ENCODE results near the gene RECQL5. TPM values are rescaled to one million over a fixed set of nuclear protein-coding genes. Genes with fewer than 3 reads are reported as not detected.

RECQL5 gene
- total RNA-seq, 4 donors from 2014 or later, result 26.3 to 85.0 (median 44.1) TPM

DNA sequence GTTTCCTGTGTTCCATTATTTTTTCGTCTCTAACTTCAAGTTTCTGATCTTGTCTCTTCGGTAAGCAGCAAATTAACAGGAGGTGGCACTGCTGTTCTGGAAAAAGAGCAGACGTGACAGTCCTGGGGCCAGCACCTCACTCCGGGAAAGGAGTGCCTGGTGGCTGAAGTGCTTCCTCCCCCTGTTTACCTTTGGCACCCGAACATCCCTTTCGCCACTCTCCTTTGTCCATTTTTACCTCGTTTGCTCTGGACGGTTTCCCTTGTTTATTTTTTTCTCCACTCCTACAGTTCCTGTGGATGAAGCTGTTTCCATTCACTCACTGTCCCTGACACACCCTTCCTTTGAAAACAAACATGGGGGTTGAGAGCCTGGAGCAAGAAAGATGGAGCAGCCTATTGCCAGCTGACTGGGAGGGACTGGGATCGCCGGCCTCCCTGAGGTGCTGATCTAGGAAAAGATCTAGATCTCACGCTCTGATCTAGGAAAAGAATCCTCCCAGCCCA lies 12.8 kb upstream of the RECQL5 start:
- H3K36me3 ChIP-seq, result peaks cover 0 to 15% (median 0%) of the 10 kb centered on the region in 3 donors
- TF ChIP-seq, protein P1, sequence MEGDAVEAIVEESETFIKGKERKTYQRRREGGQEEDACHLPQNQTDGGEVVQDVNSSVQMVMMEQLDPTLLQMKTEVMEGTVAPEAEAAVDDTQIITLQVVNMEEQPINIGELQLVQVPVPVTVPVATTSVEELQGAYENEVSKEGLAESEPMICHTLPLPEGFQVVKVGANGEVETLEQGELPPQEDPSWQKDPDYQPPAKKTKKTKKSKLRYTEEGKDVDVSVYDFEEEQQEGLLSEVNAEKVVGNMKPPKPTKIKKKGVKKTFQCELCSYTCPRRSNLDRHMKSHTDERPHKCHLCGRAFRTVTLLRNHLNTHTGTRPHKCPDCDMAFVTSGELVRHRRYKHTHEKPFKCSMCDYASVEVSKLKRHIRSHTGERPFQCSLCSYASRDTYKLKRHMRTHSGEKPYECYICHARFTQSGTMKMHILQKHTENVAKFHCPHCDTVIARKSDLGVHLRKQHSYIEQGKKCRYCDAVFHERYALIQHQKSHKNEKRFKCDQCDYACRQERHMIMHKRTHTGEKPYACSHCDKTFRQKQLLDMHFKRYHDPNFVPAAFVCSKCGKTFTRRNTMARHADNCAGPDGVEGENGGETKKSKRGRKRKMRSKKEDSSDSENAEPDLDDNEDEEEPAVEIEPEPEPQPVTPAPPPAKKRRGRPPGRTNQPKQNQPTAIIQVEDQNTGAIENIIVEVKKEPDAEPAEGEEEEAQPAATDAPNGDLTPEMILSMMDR (IDR thresholded peaks at IDR 0.05), result peak in 4 of 6 experiments; percentile 20 to 83 (median 75)
- no peak for TF ChIP-seq POLR2A (IDR thresholded peaks at IDR 0.05)
- peak overlapping the region in 2 of 4 donors; percentile 58 to 65 for H3K27ac ChIP-seq
- no peak overlapping the region for H3K4me3 ChIP-seq
- H3K9me3 ChIP-seq, result no peaks in the 10 kb centered on the region
- H3K27me3 ChIP-seq, result no peaks in the 10 kb centered on the region
- DNase-seq, result peak in 1 of 3 donors; percentile 74
- H3K4me1 ChIP-seq, result peaks cover 0 to 20% (median 0%) of the 10 kb centered on the region in 4 donors

DNA sequence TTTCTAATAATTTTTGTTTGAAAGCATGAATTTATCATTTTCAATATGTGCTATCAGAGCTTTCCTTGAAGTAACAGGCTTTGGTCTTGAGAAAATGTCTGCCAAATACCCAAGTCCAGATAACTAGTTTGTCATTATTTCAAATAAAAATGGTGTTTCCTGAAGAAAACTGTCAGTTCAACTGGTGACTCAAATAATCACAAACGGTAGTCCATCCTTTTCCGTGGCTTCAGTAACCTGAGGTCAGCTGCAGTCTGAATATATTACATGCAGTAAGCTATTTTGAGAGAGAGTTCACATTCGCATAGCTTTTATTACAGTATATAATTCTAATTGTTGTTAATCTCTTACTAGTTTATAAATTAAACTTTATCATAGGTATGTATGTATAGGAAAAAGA lies 9.5 kb upstream of the RECQL5 start:
- Histone ChIP-seq H3K36me3 (peaks cover 0 to 43% (median 0%) of the 10 kb centered on the region in 3 donors), H3K4me3 (no peak overlapping the region)
- no peak for DNase-seq

DNA sequence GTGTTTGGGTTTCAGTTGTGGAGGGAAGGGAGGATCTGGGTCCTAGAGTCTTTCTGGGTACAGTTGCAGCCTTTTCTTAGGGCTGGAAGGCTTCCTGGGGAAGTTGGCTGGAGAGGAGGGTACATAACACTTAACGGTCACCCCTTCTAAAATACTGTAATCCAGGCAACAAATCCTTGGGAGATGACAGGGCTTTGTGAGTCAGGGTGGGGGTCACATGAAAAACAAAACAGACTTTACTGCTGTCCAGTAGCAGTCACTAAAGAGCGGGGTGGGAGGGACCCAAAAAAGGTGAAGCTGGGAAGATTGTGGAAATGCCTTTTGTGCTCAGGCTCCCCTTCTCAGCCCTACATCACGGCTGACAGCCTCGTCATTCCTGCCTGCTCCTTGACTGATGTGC lies 6.5 kb upstream of the RECQL5 start:
- Histone ChIP-seq H3K4me1 (peaks cover 0 to 14% (median 0%) of the 10 kb centered on the region in 4 donors), H3K4me3 (no peak overlapping the region), H3K9me3 (no peaks in the 10 kb centered on the region), H3K27me3 (no peaks in the 10 kb centered on the region), H3K27ac (no peak overlapping the region), H3K36me3 (peaks cover 0 to 66% (median 0%) of the 10 kb centered on the region in 3 donors)
- TF ChIP-seq, protein P1 (IDR thresholded peaks at IDR 0.05), result no peak
- no peak for TF ChIP-seq POLR2A (IDR thresholded peaks at IDR 0.05)
- DNase-seq, result no peak

More for the DNA sequence above, 9.5 kb upstream of the RECQL5 start:
- peaks cover 0 to 6% (median 0%) of the 10 kb centered on the region in 4 donors for H3K4me1 ChIP-seq
- TF ChIP-seq, protein P1 (IDR thresholded peaks at IDR 0.05), result no peak
- no peak for TF ChIP-seq POLR2A (IDR thresholded peaks at IDR 0.05)
- H3K9me3 ChIP-seq, result no peaks in the 10 kb centered on the region
- H3K27me3 ChIP-seq, result no peaks in the 10 kb centered on the region
- H3K27ac ChIP-seq, result no peak overlapping the region

DNA sequence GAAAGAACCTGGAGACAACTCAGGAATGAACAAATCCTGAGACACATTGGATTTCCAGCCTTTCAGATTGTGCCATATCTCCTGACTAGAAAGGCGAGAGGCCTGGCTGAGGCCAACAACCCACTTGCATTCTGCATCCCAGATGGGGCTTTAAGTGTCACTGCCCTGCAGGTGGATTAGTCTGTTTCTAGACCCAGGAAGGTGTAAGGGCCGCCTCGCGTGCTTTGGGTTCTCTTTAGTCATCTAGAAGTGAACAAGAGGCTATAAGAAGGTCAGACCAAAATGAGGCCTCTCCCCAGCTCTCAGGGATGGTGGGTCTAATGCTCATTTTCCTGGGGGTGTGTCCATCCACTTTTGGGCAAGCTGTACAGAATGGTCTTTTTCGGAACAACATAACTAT lies 5.1 kb upstream of the RECQL5 start:
- Histone ChIP-seq H3K27ac (no peak overlapping the region), H3K27me3 (no peaks in the 10 kb centered on the region), H3K4me1 (peaks cover 0 to 22% (median 3%) of the 10 kb centered on the region in 4 donors), H3K36me3 (peaks cover 0 to 61% (median 0%) of the 10 kb centered on the region in 3 donors), H3K9me3 (no peaks in the 10 kb centered on the region), H3K4me3 (no peak overlapping the region)
- no peak for DNase-seq
- no peak for TF ChIP-seq POLR2A (IDR thresholded peaks at IDR 0.05)
- TF ChIP-seq, protein P1 (IDR thresholded peaks at IDR 0.05), result no peak

DNA sequence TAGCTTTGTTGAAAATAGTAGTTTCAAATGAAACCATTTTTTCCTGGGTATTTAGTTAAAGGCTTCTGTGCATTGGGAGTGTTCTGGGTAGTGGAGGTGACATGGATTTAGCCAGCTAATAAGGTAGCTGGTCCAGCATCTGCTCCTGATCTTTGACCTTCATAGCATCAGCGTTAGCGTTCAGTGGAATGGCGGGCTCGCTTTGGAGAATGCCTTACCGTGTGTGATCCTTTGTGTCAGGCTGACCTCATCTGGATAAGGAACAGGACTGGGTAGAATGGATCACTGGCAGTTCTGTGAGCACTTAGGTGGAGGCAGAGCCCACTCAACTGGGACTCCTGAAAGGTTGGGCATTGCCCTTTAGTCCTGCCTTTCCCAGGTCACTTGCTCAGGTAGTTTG lies 3.9 kb upstream of the RECQL5 start:
- H3K36me3 ChIP-seq, result peaks cover 0 to 58% (median 0%) of the 10 kb centered on the region in 3 donors
- no peak for DNase-seq
- no peaks in the 10 kb centered on the region for H3K9me3 ChIP-seq
- no peak for TF ChIP-seq POLR2A (IDR thresholded peaks at IDR 0.05)
- TF ChIP-seq, protein P1 (IDR thresholded peaks at IDR 0.05), result no peak
- no peaks in the 10 kb centered on the region for H3K27me3 ChIP-seq
- H3K4me1 ChIP-seq, result peaks cover 0 to 29% (median 6%) of the 10 kb centered on the region in 4 donors
- no peak overlapping the region for H3K27ac ChIP-seq
- no peak overlapping the region for H3K4me3 ChIP-seq
